ENCODE measurements around the gene SNX11. TPM values are rescaled to one million over a fixed set of nuclear protein-coding genes. Genes with fewer than 3 reads are reported as not detected.

Gene SNX11
- total RNA-seq, 1 experiment from 2014 or later: 16.0 TPM

- Histone ChIP-seq H3K4me3 (ENCODE audit: insufficient read depth, low read depth, low read length) (peak overlapping the region; percentile 64), H3K36me3 (replicated peaks; ENCODE audit: control insufficient read depth, insufficient read depth, low read length) (no peaks in the 10 kb centered on the region), H3K27me3 (ENCODE audit: control insufficient read depth, insufficient read depth, low read length) (no peaks in the 10 kb centered on the region)
- no peak for DNase-seq
Measured at GRCh38 chr17:48106802-48107136, 797 bp upstream of the SNX11 start.

DNA sequence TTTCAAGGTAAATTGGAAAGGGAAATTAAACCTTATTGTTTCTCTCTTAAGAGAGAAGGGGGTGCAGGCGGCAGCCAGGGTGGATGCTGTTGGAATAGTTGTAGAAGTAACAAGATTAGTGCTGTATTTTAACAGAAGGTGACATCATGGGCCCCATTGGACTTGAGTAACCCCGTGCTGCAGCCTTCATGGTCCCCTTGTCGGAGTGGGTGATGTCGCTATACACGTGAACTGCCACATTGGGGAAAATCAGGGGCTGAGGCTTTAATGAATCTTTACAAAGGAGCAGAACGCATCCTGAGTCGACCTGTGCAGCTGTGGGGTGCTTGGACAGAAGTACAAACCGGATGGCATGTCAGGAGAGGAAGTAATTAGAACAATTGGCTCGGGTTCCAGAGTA is 3.2 kb downstream of the SNX11 start:
- no peak overlapping the region for H3K4me3 ChIP-seq (ENCODE audit: insufficient read depth, low read depth, low read length)
- DNase-seq: no peak
- peaks cover 4% of the 10 kb centered on the region for H3K36me3 ChIP-seq (replicated peaks; ENCODE audit: control insufficient read depth, insufficient read depth, low read length)
- H3K27me3 ChIP-seq (ENCODE audit: control insufficient read depth, insufficient read depth, low read length): no peaks in the 10 kb centered on the region

GRCh38 chr17:48111937-48112241 is 4.3 kb downstream of the SNX11 start:
- peaks cover 5% of the 10 kb centered on the region for H3K36me3 ChIP-seq (replicated peaks; ENCODE audit: control insufficient read depth, insufficient read depth, low read length)
- no peak for DNase-seq
- H3K4me3 ChIP-seq (ENCODE audit: insufficient read depth, low read depth, low read length): no peak overlapping the region
- no peaks in the 10 kb centered on the region for H3K27me3 ChIP-seq (ENCODE audit: control insufficient read depth, insufficient read depth, low read length)

DNA sequence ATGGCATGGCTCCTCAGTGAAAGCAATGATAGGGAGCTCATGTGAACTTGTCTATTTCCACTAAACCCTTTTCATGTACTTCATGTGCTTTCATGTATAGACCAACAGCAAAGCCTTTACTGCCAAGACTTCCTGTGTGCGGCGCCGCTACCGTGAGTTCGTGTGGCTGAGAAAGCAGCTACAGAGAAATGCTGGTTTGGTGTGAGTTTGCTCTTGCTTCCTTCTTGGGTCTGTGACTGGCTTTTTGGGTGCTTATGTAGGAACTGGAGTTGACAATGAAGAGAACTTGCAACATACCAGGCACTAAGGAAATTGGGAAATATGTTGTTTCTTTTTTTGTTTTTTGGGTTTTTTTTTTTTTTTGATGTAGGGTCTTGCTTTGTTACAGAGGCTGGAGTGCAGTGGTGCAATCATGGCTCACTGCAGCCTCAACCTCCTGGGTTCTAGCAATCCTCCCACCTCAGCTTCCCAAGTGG is 5.7 kb downstream of the SNX11 start:
- no peak overlapping the region for H3K4me3 ChIP-seq (ENCODE audit: insufficient read depth, low read depth, low read length)
- H3K27me3 ChIP-seq (ENCODE audit: control insufficient read depth, insufficient read depth, low read length): no peaks in the 10 kb centered on the region
- DNase-seq: no peak
- H3K36me3 ChIP-seq (replicated peaks; ENCODE audit: control insufficient read depth, insufficient read depth, low read length): peaks cover 5% of the 10 kb centered on the region

GRCh38 chr17:48121923-48122664 is 14.5 kb downstream of the SNX11 start:
- Histone ChIP-seq H3K27me3 (ENCODE audit: control insufficient read depth, insufficient read depth, low read length) (no peaks in the 10 kb centered on the region), H3K36me3 (replicated peaks; ENCODE audit: control insufficient read depth, insufficient read depth, low read length) (peaks cover 12% of the 10 kb centered on the region), H3K4me3 (ENCODE audit: insufficient read depth, low read depth, low read length) (no peak overlapping the region)
- DNase-seq: no peak

DNA sequence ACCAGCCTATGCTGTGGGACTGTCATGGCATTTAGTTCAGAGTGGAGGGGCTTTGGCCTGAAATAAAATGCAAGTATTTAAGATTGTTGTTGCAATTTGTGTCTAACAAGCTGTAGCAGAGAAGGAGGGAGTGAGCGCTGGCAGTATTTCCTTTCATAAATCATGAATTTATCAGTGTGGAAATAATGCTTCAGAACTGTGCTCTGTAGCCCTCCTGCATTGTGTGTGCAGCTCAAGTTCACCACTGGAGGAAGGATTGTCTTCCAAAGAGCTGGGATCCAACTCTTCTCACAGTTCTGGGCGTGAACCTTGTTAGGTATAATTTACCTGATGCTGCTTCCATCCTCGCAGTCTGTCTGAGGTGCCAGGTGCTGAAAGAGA is 15.1 kb downstream of the SNX11 start:
- DNase-seq: no peak
- no peaks in the 10 kb centered on the region for H3K27me3 ChIP-seq (ENCODE audit: control insufficient read depth, insufficient read depth, low read length)
- peaks cover 12% of the 10 kb centered on the region for H3K36me3 ChIP-seq (replicated peaks; ENCODE audit: control insufficient read depth, insufficient read depth, low read length)
- H3K4me3 ChIP-seq (ENCODE audit: insufficient read depth, low read depth, low read length): no peak overlapping the region

- Histone ChIP-seq H3K27me3 (ENCODE audit: control insufficient read depth, insufficient read depth, low read length) (no peaks in the 10 kb centered on the region), H3K4me3 (ENCODE audit: insufficient read depth, low read depth, low read length) (no peak overlapping the region), H3K36me3 (replicated peaks; ENCODE audit: control insufficient read depth, insufficient read depth, low read length) (peaks cover 12% of the 10 kb centered on the region)
- peak; percentile 69 for DNase-seq
Measured at GRCh38 chr17:48123111-48123510, 15.5 kb downstream of the SNX11 start.

DNA sequence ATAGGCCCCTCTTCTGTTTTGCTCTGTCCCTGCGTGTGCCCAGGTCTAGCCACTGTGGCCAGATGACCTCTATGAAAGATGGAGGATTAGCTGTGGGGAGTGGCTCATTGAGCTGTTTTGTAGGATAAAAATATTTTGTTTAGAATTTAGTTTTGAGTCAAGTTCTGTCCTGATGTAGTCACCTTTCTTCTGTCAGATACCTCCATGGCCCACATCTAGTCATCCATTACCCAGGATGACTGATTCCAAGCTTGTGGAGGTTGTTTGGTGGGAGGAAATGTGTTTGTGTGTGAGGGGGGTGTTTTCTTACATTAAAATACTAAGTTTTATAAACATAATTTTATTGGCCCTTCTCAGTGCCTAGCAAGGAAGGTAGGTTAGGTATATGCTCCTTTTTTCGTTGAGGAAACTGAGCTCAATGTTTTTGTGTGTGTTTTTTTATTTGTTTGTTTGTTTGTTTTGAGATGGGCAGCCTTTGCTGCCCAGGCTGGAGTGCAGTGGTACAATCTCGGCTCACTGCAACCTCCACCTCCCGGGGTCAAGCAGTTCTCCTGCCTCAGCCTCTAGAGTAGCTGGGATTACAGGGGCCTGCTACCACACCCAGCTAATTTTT is 16.3 kb downstream of the SNX11 start:
- Histone ChIP-seq H3K4me3 (ENCODE audit: insufficient read depth, low read depth, low read length) (no peak overlapping the region), H3K36me3 (replicated peaks; ENCODE audit: control insufficient read depth, insufficient read depth, low read length) (peaks cover 9% of the 10 kb centered on the region), H3K27me3 (ENCODE audit: control insufficient read depth, insufficient read depth, low read length) (no peaks in the 10 kb centered on the region)
- DNase-seq: no peak

- no peaks in the 10 kb centered on the region for H3K27me3 ChIP-seq (ENCODE audit: control insufficient read depth, insufficient read depth, low read length)
- no peak overlapping the region for H3K4me3 ChIP-seq (ENCODE audit: insufficient read depth, low read depth, low read length)
- peaks cover 6% of the 10 kb centered on the region for H3K36me3 ChIP-seq (replicated peaks; ENCODE audit: control insufficient read depth, insufficient read depth, low read length)
- DNase-seq: no peak
Measured at GRCh38 chr17:48125829-48126531, 18.4 kb downstream of the SNX11 start.

GRCh38 chr17:48126532-48126850 is 18.9 kb downstream of the SNX11 start:
- Histone ChIP-seq H3K4me3 (ENCODE audit: insufficient read depth, low read depth, low read length) (no peak overlapping the region), H3K36me3 (replicated peaks; ENCODE audit: control insufficient read depth, insufficient read depth, low read length) (peaks cover 4% of the 10 kb centered on the region), H3K27me3 (ENCODE audit: control insufficient read depth, insufficient read depth, low read length) (no peaks in the 10 kb centered on the region)
- no peak for DNase-seq

- no peaks in the 10 kb centered on the region for H3K27me3 ChIP-seq (ENCODE audit: control insufficient read depth, insufficient read depth, low read length)
- no peak overlapping the region for H3K4me3 ChIP-seq (ENCODE audit: insufficient read depth, low read depth, low read length)
- DNase-seq: no peak
- no peaks in the 10 kb centered on the region; the same call in 1 of the 2 replicates for H3K36me3 ChIP-seq (replicated peaks; ENCODE audit: control insufficient read depth, insufficient read depth, low read length)
Measured at GRCh38 chr17:48127371-48128051, 19.9 kb downstream of the SNX11 start.

DNA sequence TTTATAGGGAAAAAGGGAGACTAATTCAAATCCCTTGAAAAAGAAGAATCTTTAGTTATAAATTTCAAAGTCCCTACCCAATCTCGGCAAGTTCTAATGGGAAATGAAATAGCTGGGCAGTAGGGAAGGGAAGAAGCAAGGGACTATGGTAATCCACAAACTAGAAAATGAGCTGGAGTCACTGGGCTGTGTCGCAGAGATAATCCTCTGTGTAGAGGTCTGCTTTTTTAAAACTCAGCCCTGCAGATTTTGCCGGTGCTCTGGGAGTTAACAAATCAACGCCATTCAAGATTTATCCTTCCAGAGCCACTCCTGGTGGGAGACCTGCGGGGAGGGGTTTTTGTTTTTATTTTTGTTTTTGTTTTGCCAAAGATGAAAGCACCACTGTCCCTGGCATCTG is 20.8 kb downstream of the SNX11 start:
- no peaks in the 10 kb centered on the region; the same call in 1 of the 2 replicates for H3K36me3 ChIP-seq (replicated peaks; ENCODE audit: control insufficient read depth, insufficient read depth, low read length)
- H3K4me3 ChIP-seq (ENCODE audit: insufficient read depth, low read depth, low read length): no peak overlapping the region
- H3K27me3 ChIP-seq (ENCODE audit: control insufficient read depth, insufficient read depth, low read length): no peaks in the 10 kb centered on the region
- DNase-seq: no peak

DNA sequence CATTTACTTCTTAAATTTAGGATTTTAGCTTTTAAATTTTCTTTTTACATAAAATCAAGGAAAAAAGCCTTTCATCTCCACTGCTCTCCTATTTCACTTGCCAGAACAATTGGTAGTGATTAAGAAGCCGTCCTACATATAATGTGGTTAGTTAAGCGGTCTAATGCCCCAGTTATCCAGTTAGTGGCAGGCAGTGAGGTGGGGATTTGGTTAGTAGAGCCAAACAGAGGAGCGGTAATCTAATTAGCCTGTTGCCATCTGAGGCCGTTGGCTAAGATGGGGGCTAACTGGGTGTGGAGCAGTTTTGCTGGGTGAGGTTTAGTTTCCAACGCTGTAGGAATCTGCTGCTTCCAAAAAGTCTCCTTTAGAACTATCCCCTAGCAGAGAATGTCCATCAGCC is 22.4 kb downstream of the SNX11 start:
- Histone ChIP-seq H3K4me3 (ENCODE audit: insufficient read depth, low read depth, low read length) (no peak overlapping the region), H3K27me3 (ENCODE audit: control insufficient read depth, insufficient read depth, low read length) (no peaks in the 10 kb centered on the region), H3K36me3 (replicated peaks; ENCODE audit: control insufficient read depth, insufficient read depth, low read length) (no peaks in the 10 kb centered on the region; the same call in 1 of the 2 replicates)
- no peak for DNase-seq

DNA sequence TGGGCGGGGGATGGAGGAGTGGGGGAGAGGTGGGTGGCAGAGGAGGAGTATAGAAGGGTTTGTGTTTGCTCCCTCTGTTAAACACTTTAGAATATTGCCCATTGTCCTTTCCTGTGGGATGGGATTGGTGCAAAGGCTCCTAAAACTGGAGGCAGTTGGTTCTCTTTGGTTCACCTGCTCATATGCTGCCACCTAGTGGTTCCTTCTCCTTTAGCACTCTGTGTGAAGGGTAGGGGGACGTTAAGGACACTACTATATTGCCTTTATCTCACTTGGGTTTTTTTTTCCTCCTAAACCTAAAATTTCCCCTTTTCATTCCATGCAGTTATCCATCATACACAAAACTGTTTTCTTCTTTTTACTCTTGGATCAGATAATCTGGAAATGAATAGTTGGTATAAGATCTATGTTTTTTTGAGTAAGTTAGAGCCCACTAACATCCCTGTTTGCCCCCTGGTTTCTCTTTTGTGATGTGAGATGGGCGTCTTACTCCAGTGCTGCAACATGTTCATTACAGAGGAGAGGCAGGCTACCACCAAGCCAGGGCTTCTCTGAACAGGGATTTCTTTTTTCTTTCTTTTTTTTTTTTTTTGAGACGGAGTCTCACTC is 23.8 kb downstream of the SNX11 start:
- no peaks in the 10 kb centered on the region for H3K36me3 ChIP-seq (replicated peaks; ENCODE audit: control insufficient read depth, insufficient read depth, low read length)
- no peak overlapping the region for H3K4me3 ChIP-seq (ENCODE audit: insufficient read depth, low read depth, low read length)
- no peaks in the 10 kb centered on the region for H3K27me3 ChIP-seq (ENCODE audit: control insufficient read depth, insufficient read depth, low read length)
- DNase-seq: peak; percentile 84
